ENCODE measurements around the gene TTC3. TPM values are rescaled to one million over a fixed set of nuclear protein-coding genes. Genes with fewer than 3 reads are reported as not detected.
A peak's percentile ranks its signal among the peaks of the same experiment; 100 is the strongest.

The TTC3 gene
- total and polyA plus RNA-seq, 2 of the 13 experiments (the other 11 are each of a cell fraction or from before 2014, with no cell fraction given) = 55.7 to 108 TPM

- TF ChIP-seq ZBTB25 (CRISPR knock-in tag; IDR thresholded peaks at IDR 0.05) (peak; percentile 78; the same call in 1 of the 2 replicates), HOXA5 (CRISPR knock-in tag; IDR thresholded peaks at IDR 0.05) (peak; percentile 78), ZNF777 (CRISPR knock-in tag; IDR thresholded peaks at IDR 0.05) (peak; percentile 90), ZNF318 (CRISPR knock-in tag; IDR thresholded peaks at IDR 0.05) (peak; percentile 75; the same call in 1 of the 2 replicates), MEIS2 (CRISPR knock-in tag; IDR thresholded peaks at IDR 0.05) (0 out of 2 replicates have a peak, but pooled peaks have one; percentile 23), TRAFD1 (CRISPR knock-in tag; IDR thresholded peaks at IDR 0.05; ENCODE audit: borderline replicate concordance) (no peak), TBX3 (IDR thresholded peaks at IDR 0.05; ENCODE audit: borderline replicate concordance) (no peak), ZNF629 (CRISPR knock-in tag; conservative IDR thresholded peaks at IDR 0.05) (no peak; the same call in 1 of the 2 replicates), ZNF18 (CRISPR knock-in tag; IDR thresholded peaks at IDR 0.05; ENCODE audit: insufficient replicate concordance) (no peak), EED (CRISPR knock-in tag; IDR thresholded peaks at IDR 0.05) (peak; percentile 95; the same call in 1 of the 2 replicates)
These were observed 148.1 kb downstream of the TTC3 start (continued) for GRCh38 chr21:37220981-37221664.

Measured in HepG2 (cell line).